GM19438 (cell line): Measurements from ENCODE around the gene ZNF277.
"Not testable (repeated sequence)": the region's sequence is repeated elsewhere in the genome, so short reads cannot be mapped to it uniquely, and the experiment has no call there.

ENCODE experiments used
- ATAC-seq: cut with Tn5 transposase; IDR thresholded peaks from one replicate; pipeline ENCODE4 v1.9.1; 2021; ENCODE audit warnings: low read depth; ENCODE audit not compliant: unreplicated experiment

ZNF277 gene

GRCh38 chr7:112283382-112283910 is 77.0 kb downstream of the ZNF277 start:
- ATAC-seq, result peak; percentile 59

- ATAC-seq, result no peak
Measured at GRCh38 chr7:112286250-112287086, 80.0 kb downstream of the ZNF277 start.

- ATAC-seq, result no peak
Measured at GRCh38 chr7:112288301-112288700, 81.8 kb downstream of the ZNF277 start.

- no peak for ATAC-seq
Measured at GRCh38 chr7:112290065-112290464, 83.6 kb downstream of the ZNF277 start.

- no peak for ATAC-seq
Measured at GRCh38 chr7:112292162-112292561, 85.7 kb downstream of the ZNF277 start.

GRCh38 chr7:112293416-112293815 is 86.9 kb downstream of the ZNF277 start:
- no peak for ATAC-seq

- no peak for ATAC-seq
Measured at GRCh38 chr7:112296432-112296831, 89.9 kb downstream of the ZNF277 start.

- ATAC-seq, result no peak
Measured at GRCh38 chr7:112297681-112298080, 91.2 kb downstream of the ZNF277 start.

GRCh38 chr7:112298543-112299100 is 92.1 kb downstream of the ZNF277 start:
- no peak for ATAC-seq

- no peak for ATAC-seq
Measured at GRCh38 chr7:112300072-112300471, 93.6 kb downstream of the ZNF277 start.

GRCh38 chr7:112300831-112301407 is 94.4 kb downstream of the ZNF277 start:
- ATAC-seq, result no peak

- no peak for ATAC-seq
Measured at GRCh38 chr7:112302566-112302965, 96.1 kb downstream of the ZNF277 start.

GRCh38 chr7:112306903-112307302 is 100.4 kb downstream of the ZNF277 start:
- no peak for ATAC-seq

- no peak for ATAC-seq
Measured at GRCh38 chr7:112307506-112307905, 101.0 kb downstream of the ZNF277 start.

- ATAC-seq, result no peak
Measured at GRCh38 chr7:112308974-112309373, 102.5 kb downstream of the ZNF277 start.

GRCh38 chr7:112316803-112317202 is 110.3 kb downstream of the ZNF277 start:
- not testable (repeated sequence) for ATAC-seq

- ATAC-seq, result no peak
Measured at GRCh38 chr7:112322070-112322469, 115.6 kb downstream of the ZNF277 start.

- ATAC-seq, result no peak
Measured at GRCh38 chr7:112327566-112327965, 121.1 kb downstream of the ZNF277 start.

GRCh38 chr7:112331492-112331891 is 125.0 kb downstream of the ZNF277 start:
- ATAC-seq, result no peak

GRCh38 chr7:112334366-112334765 is 127.9 kb downstream of the ZNF277 start:
- no peak for ATAC-seq

GRCh38 chr7:112336261-112336660 is 129.8 kb downstream of the ZNF277 start:
- no peak for ATAC-seq
